NCI-H187 treated with DMSO at 0.1 percent for 48 hours (cell line): ENCODE measurements around the gene GSKIP.

Source experiments
- DNase-seq: peaks from one replicate; lab custom pipeline; 2025; lab: John Stamatoyannopoulos, UW

GSKIP gene

GRCh38 chr14:96418075-96418474, 54.7 kb downstream of the GSKIP start:
- no peak for DNase-seq

GRCh38 chr14:96421236-96421635, 57.9 kb downstream of the GSKIP start:
- DNase-seq = no peak

- no peak for DNase-seq
Measured at GRCh38 chr14:96422992-96423391, 59.7 kb downstream of the GSKIP start.

GRCh38 chr14:96423446-96424108, 60.3 kb downstream of the GSKIP start:
- no peak for DNase-seq

GRCh38 chr14:96424109-96424989, 61.0 kb downstream of the GSKIP start:
- no peak for DNase-seq

- no peak for DNase-seq
Measured at GRCh38 chr14:96434040-96434439, 70.7 kb downstream of the GSKIP start.
